SJSA1 (cell line): ENCODE measurements around the gene ACSL6. TPM values are rescaled to one million over a fixed set of nuclear protein-coding genes. Genes with fewer than 3 reads are reported as not detected.
A peak's percentile ranks its signal among the peaks of the same experiment; 100 is the strongest.

ENCODE experiments used
- DNase-seq, 2 experiments: peaks; one replicate each; pipeline ENCODE4 v3.0.0-alpha.2; 2015 to 2020; ENCODE audit warnings: low spot score in 2 of 2, low read depth in 1 of 2
- H3K27ac ChIP-seq: fragments of 250-450 bp; sonication (Bioruptor Pico); 2 replicates; pipeline ENCODE4 v1.5.1; 2020; ENCODE audit warnings: mild to moderate bottlenecking, moderate library complexity
- H3K27me3 ChIP-seq: fragments of 250-450 bp; sonication (Bioruptor Pico); replicated peaks from 2 replicates; pipeline ENCODE4 v1.5.1; 2020; ENCODE audit warnings: mild to moderate bottlenecking, moderate library complexity
- H3K36me3 ChIP-seq: fragments of 250-450 bp; sonication (Bioruptor Pico); 2 replicates; pipeline ENCODE4 v1.5.1; 2020; ENCODE audit warnings: mild to moderate bottlenecking
- H3K4me1 ChIP-seq: fragments of 250-450 bp; sonication (Bioruptor Pico); replicated peaks from 2 replicates; pipeline ENCODE4 v1.6.1; 2021; ENCODE audit warnings: mild to moderate bottlenecking
- H3K4me3 ChIP-seq: fragments of 250-450 bp; sonication (Bioruptor Pico); 2 replicates; pipeline ENCODE4 v1.5.1; 2020; ENCODE audit warnings: mild to moderate bottlenecking
- H3K9me3 ChIP-seq: fragments of 250-450 bp; sonication (Bioruptor Pico); replicated peaks from 2 replicates; pipeline ENCODE4 v1.5.1; 2020; ENCODE audit warnings: mild to moderate bottlenecking
- total RNA-seq: library from RNA; depleted of rRNA; stranded (reverse); fragments of >200 nt; shearing (Covaris generic); gene quantifications from 2 replicates; pipeline ENCODE4 v1.2.3, GENCODE V29; 2014

ACSL6 gene
- total RNA-seq, 1 experiment from 2014 or later: 0.03 TPM

- H3K4me3 ChIP-seq: no peak overlapping the region
- H3K27me3 ChIP-seq: no peaks in the 10 kb centered on the region; the same call in 1 of the 2 replicates
- H3K4me1 ChIP-seq: no peaks in the 10 kb centered on the region
- H3K36me3 ChIP-seq: no peaks in the 10 kb centered on the region
- H3K27ac ChIP-seq: no peak overlapping the region
- DNase-seq: peak in 1 of 2 experiments; percentile 42
- H3K9me3 ChIP-seq: no peaks in the 10 kb centered on the region
Observed at GRCh38 chr5:132054031-132054696, 42.7 kb upstream of the ACSL6 start.

- Histone ChIP-seq H3K4me1 (no peaks in the 10 kb centered on the region), H3K9me3 (no peaks in the 10 kb centered on the region), H3K27ac (no peak overlapping the region), H3K27me3 (no peaks in the 10 kb centered on the region; the same call in 1 of the 2 replicates), H3K36me3 (no peaks in the 10 kb centered on the region), H3K4me3 (no peak overlapping the region)
- peak in 1 of 2 experiments; percentile 41 for DNase-seq
Observed at GRCh38 chr5:132053483-132053882, 42.0 kb upstream of the ACSL6 start.

- no peak for DNase-seq
- Histone ChIP-seq H3K9me3 (no peaks in the 10 kb centered on the region), H3K27ac (no peak overlapping the region), H3K36me3 (no peaks in the 10 kb centered on the region), H3K27me3 (no peaks in the 10 kb centered on the region; the same call in 1 of the 2 replicates), H3K4me3 (no peak overlapping the region), H3K4me1 (no peaks in the 10 kb centered on the region)
Observed at GRCh38 chr5:132052520-132052919, 41.1 kb upstream of the ACSL6 start.

- H3K27ac ChIP-seq: no peak overlapping the region
- no peak overlapping the region for H3K4me3 ChIP-seq
- peaks cover 5% of the 10 kb centered on the region; the same call in 1 of the 2 replicates for H3K27me3 ChIP-seq
- H3K36me3 ChIP-seq: no peaks in the 10 kb centered on the region
- no peaks in the 10 kb centered on the region for H3K9me3 ChIP-seq
- H3K4me1 ChIP-seq: no peaks in the 10 kb centered on the region
- peak in 1 of 2 experiments; percentile 42 for DNase-seq
Observed at GRCh38 chr5:132050661-132051552, 39.4 kb upstream of the ACSL6 start.

GRCh38 chr5:132050136-132050535, 38.7 kb upstream of the ACSL6 start:
- H3K4me1 ChIP-seq: no peaks in the 10 kb centered on the region
- H3K36me3 ChIP-seq: no peaks in the 10 kb centered on the region
- H3K9me3 ChIP-seq: no peaks in the 10 kb centered on the region
- H3K4me3 ChIP-seq: no peak overlapping the region
- H3K27me3 ChIP-seq: peaks cover 5% of the 10 kb centered on the region; the same call in 1 of the 2 replicates
- DNase-seq: peak in 1 of 2 experiments; percentile 37
- no peak overlapping the region for H3K27ac ChIP-seq

GRCh38 chr5:132049559-132049958, 38.1 kb upstream of the ACSL6 start:
- DNase-seq: no peak
- H3K9me3 ChIP-seq: no peaks in the 10 kb centered on the region
- H3K4me3 ChIP-seq: no peak overlapping the region
- H3K4me1 ChIP-seq: no peaks in the 10 kb centered on the region
- peaks cover 5% of the 10 kb centered on the region; the same call in 1 of the 2 replicates for H3K27me3 ChIP-seq
- H3K36me3 ChIP-seq: no peaks in the 10 kb centered on the region
- no peak overlapping the region for H3K27ac ChIP-seq

GRCh38 chr5:132049093-132049492, 37.6 kb upstream of the ACSL6 start:
- peaks cover 5% of the 10 kb centered on the region; the same call in 1 of the 2 replicates for H3K27me3 ChIP-seq
- DNase-seq: no peak
- no peak overlapping the region for H3K27ac ChIP-seq

GRCh38 chr5:132046880-132047299, 35.4 kb upstream of the ACSL6 start:
- no peaks in the 10 kb centered on the region for H3K9me3 ChIP-seq
- H3K4me1 ChIP-seq: no peaks in the 10 kb centered on the region
- DNase-seq: peak in 1 of 2 experiments; percentile 39
- H3K27ac ChIP-seq: no peak overlapping the region
- peaks cover 5% of the 10 kb centered on the region; the same call in 1 of the 2 replicates for H3K27me3 ChIP-seq
- no peaks in the 10 kb centered on the region for H3K36me3 ChIP-seq
- H3K4me3 ChIP-seq: no peak overlapping the region

More at GRCh38 chr5:132049093-132049492, 37.6 kb upstream of the ACSL6 start:
- Histone ChIP-seq H3K4me3 (no peak overlapping the region), H3K4me1 (no peaks in the 10 kb centered on the region), H3K36me3 (no peaks in the 10 kb centered on the region), H3K9me3 (no peaks in the 10 kb centered on the region)

- Histone ChIP-seq H3K4me3 (no peak overlapping the region), H3K4me1 (no peaks in the 10 kb centered on the region), H3K27ac (no peak overlapping the region), H3K36me3 (no peaks in the 10 kb centered on the region), H3K27me3 (peaks cover 5% of the 10 kb centered on the region; the same call in 1 of the 2 replicates), H3K9me3 (no peaks in the 10 kb centered on the region)
- DNase-seq: peak in 1 of 2 experiments; percentile 38
Observed at GRCh38 chr5:132044207-132044606, 32.7 kb upstream of the ACSL6 start.

GRCh38 chr5:132037353-132037752, 25.9 kb upstream of the ACSL6 start:
- no peaks in the 10 kb centered on the region for H3K4me1 ChIP-seq
- H3K36me3 ChIP-seq: no peaks in the 10 kb centered on the region

GRCh38 chr5:132033122-132033521, 21.7 kb upstream of the ACSL6 start:
- Histone ChIP-seq H3K9me3 (peaks cover 3% of the 10 kb centered on the region; the same call in 1 of the 2 replicates), H3K27me3 (peaks cover 15% of the 10 kb centered on the region; the same call in 1 of the 2 replicates), H3K27ac (no peak overlapping the region), H3K4me3 (no peak overlapping the region), H3K4me1 (no peaks in the 10 kb centered on the region), H3K36me3 (no peaks in the 10 kb centered on the region)
- no peak for DNase-seq

More at GRCh38 chr5:132037353-132037752, 25.9 kb upstream of the ACSL6 start:
- no peak overlapping the region for H3K4me3 ChIP-seq
- peaks cover 3% of the 10 kb centered on the region; the same call in 1 of the 2 replicates for H3K9me3 ChIP-seq
- no peak overlapping the region for H3K27ac ChIP-seq
- no peak for DNase-seq
- H3K27me3 ChIP-seq: peaks cover 15% of the 10 kb centered on the region; the same call in 1 of the 2 replicates

GRCh38 chr5:132032196-132032595, 20.7 kb upstream of the ACSL6 start:
- Histone ChIP-seq H3K4me1 (no peaks in the 10 kb centered on the region), H3K4me3 (no peak overlapping the region), H3K36me3 (no peaks in the 10 kb centered on the region), H3K27ac (no peak overlapping the region), H3K9me3 (peaks cover 3% of the 10 kb centered on the region; the same call in 1 of the 2 replicates), H3K27me3 (peaks cover 12% of the 10 kb centered on the region; the same call in 1 of the 2 replicates)
- no peak for DNase-seq

GRCh38 chr5:132030610-132031009, 19.2 kb upstream of the ACSL6 start:
- no peak overlapping the region for H3K27ac ChIP-seq
- no peak overlapping the region for H3K4me3 ChIP-seq
- H3K4me1 ChIP-seq: no peaks in the 10 kb centered on the region
- H3K9me3 ChIP-seq: peaks cover 3% of the 10 kb centered on the region; the same call in 1 of the 2 replicates
- no peaks in the 10 kb centered on the region for H3K36me3 ChIP-seq
- no peak for DNase-seq
- peaks cover 12% of the 10 kb centered on the region; the same call in 1 of the 2 replicates for H3K27me3 ChIP-seq
